SU-DHL-6 (cell line): Measurements from ENCODE around the gene TMEM204.

Source experiments
- CTCF ChIP-seq: fragments of 200-600 bp; sonication (generic); IDR thresholded peaks from one replicate; pipeline ENCODE4 v1.5.1; 2017; ENCODE audit warnings: antibody characterized with exemption, mild to moderate bottlenecking, low read length, moderate library complexity; ENCODE audit not compliant: insufficient read depth, poor library complexity, severe bottlenecking
- EZH2phosphoT487 ChIP-seq: fragments of 200-600 bp; sonication (generic), shearing (Covaris generic); conservative IDR thresholded peaks from 2 replicates; pipeline ENCODE4 v1.6.1; 2018; ENCODE audit warnings: mild to moderate bottlenecking, antibody characterized with exemption, low read length, moderate library complexity, mixed read lengths

GRCh38 chr16:1580256-1580655 is 46.8 kb downstream of the TMEM204 start:
- TF ChIP-seq CTCF (no peak), EZH2phosphoT487 (no peak)
